GM18868 (cell line): ENCODE results near the gene C3orf52.

ENCODE experiments used
- ATAC-seq: cut with Tn5 transposase; IDR thresholded peaks from one replicate; pipeline ENCODE4 v1.9.1; 2021; ENCODE audit warnings: mild to moderate bottlenecking, moderate library complexity; ENCODE audit not compliant: unreplicated experiment

The C3orf52 gene

DNA sequence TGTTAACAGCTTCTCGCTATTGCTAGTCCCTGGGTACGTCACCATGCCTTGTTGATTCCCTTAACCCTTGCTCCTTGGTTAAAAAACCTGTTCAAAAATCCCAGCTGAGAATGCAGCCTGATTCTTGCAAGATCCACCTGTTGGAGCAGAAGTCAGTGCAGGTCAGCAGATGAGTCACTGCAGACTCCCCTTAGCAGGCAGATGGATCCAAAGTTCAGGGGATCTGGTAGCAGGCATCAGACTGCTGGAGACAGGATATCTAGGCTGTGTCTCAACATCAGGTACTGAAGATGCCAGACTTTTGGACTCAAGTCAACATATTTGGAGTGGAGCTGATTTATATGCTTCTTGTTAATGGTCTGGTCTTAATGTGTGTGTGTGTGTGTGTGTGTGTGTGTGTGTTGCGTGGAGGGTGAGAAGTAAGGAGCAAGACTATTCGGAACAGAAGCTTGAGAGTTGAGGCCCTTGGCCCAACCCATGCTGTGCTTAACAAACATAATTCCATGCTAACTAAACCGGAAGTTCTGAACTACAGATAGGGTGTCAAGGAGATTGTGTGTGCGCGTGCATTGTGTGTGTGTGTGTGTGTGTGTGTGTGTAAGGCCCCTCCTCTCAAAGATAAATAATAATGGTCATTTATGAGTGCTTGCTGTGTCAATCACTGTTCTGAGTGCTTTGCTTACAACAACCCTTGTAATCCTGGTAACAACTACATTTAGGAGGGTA lies 1.0 kb upstream of the C3orf52 start:
- ATAC-seq = no peak

DNA sequence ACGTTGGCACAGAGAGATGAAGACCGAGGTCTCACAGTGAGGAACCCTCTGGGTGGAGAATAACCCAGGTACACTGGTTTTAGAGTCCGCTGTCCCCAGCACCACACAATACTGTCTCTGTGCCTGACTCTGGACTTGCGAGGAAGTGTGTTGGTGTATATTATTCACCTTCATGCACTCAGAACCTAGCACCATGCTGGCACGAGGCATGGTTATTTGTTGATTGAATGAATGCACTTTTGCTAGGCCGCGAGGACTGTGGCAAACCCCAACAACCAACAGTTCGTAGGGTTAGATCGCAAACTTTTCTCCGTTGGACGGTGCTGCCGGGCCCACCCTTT lies 484 bp upstream of the C3orf52 start:
- no peak for ATAC-seq

DNA sequence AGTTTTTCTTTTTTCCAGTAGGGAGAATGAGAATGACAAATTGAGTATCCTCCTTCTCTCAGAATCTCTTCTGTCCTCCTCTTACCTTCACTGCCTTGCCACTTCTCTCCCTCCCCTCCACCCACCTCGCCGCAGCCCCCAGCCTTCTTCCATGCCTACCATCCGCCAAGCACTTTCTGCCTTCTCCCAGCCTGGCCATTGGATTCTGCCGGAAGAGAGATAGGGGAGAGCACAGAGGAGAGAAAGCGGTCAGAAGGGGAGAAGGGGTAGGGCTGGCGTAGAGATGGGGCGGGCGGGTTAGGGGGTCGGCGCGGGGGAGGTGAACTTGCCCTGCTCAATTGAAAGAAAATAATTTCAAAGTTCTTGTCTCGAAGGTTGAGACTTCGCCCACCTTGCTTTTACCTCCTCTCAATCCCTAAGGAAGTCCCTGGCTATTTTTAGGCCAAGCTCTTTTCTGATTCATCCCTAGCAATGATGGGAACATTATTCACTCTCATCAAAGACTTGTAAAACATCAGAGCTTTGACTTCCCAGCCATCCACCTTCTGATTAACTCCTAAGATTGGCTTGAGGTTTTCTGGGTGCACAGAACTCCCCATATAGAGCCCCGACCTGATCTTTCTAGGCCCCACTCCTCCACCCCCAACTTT lies 811 bp downstream of the C3orf52 start:
- ATAC-seq = no peak

DNA sequence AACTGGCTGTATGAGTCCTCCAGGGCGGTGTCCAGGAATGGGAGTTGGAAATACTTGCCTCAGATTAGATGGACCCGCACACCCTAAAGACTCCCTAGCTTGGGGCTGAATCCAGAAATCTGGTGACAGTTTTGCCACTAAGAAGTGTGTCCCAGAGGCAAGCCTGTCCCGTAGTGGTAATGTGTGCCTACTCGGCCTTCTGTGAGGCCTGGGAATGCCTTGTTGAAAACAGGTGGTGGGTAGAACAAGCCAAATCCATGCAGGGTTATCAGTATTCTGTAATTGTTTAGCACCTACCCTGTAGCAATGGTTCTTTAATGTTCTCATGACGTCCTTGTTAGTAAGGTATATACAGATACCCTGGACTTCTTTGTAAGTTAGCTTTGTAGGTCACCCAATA lies 1.6 kb downstream of the C3orf52 start:
- ATAC-seq = no peak

DNA sequence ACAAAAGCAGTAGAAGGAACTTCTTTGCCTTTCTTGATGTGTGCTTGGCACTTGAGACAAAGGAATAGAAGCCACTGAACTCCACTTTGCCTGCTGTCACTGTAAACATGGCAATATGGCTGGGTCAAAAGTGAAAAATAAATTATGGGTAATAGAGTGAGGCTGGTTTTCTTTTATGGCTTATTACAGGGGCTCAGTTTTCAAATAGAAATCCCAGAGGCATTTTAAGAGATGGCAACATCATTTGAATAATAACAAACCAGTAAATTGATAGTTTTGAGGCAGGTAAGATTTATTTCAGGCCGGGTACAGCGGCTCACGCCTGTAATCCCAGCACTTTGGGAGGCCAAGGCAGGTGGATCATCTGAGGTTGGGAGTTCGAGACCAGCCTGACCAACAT lies 2.8 kb downstream of the C3orf52 start:
- ATAC-seq = no peak

DNA sequence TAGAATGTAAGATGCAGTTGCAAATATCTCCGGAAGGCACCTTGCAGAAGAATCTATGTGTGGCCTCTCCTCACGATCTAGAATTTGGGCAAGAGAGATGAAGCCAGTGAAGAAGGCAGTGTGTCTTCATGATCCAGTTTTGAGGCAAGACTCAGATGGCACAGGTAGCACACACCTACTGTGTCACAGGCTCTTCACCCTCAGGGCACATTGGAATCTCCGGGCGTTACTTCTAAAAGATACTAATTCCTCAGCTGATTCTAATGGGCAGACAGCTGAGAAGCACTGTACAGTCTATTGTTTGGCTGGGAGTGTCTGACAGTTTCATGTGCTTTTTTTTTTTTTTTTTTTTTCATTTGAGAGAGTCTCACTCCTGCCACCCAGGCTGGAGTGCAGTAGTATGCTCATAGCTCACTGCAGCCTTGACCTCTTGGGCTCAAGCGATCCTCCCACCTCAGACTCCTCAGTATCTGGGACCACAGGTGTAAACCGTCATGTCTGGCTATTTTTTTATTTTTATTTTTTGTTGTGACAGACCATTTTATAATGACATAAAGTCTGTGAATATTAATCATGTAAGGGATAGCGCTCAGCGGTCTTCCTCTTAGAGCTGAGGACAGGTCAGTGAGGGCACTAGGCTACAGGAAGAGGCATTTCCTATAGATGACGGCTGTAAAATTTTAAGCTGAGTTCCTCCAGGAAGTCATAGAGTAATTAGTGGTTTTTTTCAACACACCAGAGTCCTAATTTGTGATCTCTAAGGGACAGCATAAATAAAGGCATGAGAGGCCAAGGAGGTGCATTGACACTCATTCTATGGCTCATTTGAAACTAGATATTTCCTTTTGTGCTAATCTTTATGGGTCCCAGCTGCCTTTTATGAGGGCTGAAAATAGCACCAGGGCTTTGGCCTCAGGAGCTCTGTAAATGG lies 4.0 kb downstream of the C3orf52 start:
- ATAC-seq = no peak

DNA sequence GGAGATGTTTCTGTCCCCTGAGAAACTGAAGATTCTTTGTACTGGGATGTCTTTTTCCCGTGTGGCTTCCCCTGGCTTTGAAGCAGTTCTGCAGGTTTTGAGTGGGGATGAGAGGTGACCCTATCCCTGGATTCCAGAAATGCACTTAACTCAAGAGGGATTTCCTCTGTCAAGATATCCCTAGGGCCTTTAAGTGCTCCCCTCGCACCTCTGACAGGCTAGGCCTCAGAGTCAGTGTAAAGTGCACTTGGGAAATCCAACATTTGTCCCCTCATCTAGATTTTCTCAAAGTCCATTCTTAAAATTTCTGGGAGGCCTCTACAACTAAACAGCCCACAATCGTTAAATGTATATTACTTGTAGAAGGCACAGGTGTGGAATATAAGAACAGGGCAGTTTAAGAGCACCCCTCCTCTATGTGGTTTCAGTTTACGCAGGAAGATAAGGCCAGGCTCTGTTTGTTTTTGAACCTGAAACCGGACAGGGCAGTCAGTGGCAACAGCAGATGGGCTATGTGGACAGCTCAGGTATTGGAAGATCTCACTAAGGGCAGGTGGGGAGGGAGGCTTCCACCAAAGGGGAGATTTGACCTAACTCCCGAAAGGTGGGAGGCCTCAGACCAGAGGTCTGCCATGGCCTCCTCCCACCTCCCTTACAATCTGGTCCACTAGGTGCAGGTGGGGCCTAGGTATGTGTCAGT lies 4.8 kb downstream of the C3orf52 start:
- no peak for ATAC-seq

DNA sequence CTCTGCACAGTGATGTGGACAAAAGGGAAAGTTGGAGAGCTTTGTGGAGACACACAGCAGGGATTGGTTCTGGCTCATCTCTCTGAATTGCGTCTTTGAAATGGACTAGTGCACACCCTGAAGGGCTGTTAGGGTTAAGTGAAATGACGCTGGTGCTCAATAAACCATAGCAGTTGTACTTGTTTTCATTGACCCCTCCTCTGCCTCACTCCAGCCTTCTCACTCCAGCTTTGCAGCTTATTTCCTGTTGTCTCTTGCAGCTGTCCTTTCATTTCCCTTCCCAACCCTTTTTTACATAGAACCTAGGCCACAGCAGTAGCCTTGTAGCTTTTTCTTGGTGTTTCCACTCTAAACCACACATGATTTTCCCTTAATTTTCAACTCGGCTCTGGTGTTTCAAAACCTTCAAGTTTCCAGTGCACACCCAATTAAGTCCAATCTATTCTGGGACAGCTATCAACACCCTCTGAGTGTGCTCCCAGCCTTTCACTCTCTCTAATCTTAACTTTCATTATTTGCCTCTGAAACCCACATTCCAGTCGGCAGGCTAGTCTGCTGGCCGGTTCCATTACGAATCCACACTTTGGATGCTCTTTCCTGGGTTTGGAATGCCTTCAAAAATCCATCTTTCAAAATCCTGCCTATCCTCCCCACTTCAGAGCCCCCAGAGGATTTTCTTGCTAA lies 6.4 kb downstream of the C3orf52 start:
- ATAC-seq = peak; percentile 50

DNA sequence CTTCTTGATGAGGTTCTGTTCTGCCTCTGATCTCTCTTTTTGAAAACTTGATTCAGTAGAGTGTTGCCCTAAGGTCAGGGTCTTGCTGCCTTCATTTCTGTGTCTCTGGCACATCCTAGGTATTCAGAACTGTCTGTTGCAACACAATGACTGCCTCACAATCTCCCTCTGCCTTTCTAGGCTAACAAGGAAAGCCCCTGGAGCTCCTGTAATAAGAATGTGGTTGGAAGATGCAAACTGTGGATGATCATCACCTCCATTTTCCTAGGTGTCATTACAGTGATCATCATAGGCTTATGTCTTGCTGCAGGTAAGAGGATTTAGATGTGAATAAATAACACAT lies 7.0 kb downstream of the C3orf52 start:
- no peak for ATAC-seq

DNA sequence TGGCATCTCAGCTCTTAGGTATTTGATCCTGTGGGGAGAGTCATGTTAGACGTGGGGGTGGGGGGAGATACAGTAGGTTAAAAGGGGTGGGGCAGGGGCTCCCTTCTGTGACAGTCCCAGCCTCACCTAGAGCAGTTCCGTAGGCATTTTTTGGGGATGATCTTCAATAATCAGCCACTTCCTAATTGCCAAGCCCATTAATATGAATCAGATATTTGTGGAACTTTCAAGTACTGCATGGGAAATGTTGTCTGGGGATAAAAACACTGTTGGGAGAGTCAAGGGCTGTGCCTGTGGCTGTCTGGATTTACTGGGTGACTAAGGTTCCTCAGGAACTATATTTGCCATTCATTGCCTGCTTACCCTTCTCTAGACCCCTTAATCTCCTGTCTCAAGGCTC lies 9.5 kb downstream of the C3orf52 start:
- no peak for ATAC-seq

DNA sequence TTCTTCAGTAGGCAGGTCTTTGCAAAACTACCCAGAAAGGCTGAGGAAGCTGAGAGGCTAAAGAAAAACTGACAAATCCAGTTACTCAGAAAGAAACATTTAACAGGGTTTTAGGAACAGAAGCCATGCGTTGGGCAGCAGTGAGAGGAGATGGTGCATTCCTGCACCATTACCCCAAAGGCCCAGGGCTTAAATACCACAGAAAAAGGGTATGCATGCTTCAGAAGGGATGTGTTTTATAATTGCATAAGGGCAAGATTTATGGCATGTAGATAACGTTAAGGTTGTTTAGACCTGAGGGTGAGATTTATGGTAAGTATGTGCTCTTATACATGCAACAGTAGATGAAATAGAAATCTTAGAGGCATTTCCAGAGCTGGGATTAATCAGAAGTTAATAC lies 10.0 kb downstream of the C3orf52 start:
- no peak for ATAC-seq

DNA sequence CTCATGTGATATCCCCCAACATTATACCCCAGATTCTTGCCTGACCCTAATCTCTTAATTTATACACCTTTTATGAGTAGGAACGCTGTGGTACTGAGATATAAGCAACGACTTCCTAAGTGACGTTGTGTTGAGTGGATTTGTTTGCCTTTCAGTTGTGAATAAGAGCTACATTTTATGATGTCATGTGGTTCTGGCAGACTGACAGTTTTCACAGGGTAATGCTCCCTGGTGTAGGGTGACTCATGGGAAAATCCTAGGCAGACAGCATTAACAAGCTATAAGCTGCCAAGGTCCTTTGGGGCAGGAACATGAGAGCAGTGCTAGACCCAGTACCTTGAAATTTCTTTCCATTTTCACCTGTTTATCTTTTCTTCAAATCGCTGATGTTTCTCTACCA lies 11.2 kb downstream of the C3orf52 start:
- ATAC-seq = peak; percentile 85

DNA sequence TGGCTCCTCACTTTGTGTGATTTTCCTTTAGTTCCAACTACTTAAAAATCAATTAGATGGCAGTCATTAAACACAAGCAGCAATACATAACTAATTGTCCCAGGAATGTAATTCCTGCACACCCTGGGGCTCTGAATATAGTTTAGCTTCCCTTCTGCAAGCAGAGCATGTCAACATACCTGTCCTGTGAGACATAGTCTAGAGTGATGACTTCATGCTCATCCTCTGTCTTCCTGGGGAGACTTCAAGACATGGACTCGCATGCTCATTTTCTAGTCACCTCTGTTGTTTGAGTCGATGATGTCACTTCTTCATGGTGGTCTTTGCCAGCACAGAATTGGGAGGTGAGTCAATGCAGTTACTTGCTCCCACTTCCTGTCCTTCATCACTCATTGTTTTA lies 15.7 kb downstream of the C3orf52 start:
- no peak for ATAC-seq

DNA sequence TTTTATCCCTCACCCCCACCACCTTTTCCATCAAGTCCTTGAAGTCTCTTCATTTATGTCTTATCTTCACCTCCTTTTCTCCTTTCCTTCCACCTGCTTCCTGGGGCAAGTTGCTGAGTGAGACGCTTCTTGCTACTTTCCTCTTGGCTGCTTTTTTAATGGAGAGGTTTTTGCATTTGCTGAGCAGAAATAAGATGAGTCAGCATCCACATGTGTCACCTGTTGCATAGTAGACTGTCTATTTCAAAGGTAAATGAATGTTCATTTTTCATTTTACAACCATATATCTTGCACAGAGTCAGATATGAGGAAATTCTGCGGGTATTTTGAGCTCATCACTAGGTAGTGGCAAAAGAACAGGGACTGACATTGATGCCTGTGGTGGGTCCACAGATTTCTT lies 18.6 kb downstream of the C3orf52 start:
- no peak for ATAC-seq

DNA sequence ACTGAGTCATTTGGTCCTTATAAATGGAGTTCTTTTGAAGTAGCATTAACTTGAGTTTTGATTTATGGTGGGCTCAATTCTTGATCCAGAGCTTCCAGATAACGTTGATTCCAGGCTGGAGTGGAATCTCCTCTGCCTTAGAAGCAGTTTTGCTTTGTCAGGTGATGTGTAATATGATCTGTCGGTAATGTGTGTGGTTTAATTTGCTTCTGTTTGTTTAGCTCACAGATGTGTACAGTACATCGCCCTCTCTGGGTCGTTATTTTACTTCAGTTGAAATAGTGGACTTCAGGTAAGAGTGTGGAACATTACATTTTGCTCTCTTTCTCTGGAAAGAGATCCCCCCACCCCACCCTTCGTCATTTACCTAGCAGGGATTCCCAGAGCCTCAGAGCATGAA lies 23.1 kb downstream of the C3orf52 start:
- no peak for ATAC-seq

DNA sequence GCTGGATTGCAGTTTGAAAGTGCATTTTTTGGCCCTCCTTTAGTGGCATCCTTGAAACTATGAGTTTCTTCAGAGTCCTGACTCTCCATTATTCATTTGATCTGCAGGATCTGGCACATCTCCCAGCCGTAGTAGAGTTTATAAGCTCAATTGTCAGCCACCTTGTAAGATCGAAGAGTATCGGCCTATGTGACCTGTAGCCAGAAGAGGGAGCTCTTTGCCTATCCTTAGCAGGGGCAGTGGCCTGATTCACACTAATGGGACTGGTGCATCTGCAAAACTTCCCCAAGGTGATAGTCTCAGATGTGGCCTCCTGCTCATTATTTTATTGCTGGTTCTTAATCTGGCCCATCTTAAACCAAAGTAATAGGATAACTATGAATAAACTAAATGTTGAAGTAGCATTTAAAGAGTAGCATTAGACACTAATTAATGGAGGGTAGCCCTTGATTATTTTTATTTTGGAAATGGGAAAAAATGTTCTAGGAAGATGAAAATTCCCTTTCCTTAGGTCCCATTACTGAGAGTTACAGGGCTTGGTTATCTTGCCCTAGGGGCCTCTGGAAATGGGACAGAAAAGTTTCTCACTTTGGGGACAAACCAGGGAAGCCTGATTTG lies 25.7 kb downstream of the C3orf52 start:
- ATAC-seq = peak; percentile 46

DNA sequence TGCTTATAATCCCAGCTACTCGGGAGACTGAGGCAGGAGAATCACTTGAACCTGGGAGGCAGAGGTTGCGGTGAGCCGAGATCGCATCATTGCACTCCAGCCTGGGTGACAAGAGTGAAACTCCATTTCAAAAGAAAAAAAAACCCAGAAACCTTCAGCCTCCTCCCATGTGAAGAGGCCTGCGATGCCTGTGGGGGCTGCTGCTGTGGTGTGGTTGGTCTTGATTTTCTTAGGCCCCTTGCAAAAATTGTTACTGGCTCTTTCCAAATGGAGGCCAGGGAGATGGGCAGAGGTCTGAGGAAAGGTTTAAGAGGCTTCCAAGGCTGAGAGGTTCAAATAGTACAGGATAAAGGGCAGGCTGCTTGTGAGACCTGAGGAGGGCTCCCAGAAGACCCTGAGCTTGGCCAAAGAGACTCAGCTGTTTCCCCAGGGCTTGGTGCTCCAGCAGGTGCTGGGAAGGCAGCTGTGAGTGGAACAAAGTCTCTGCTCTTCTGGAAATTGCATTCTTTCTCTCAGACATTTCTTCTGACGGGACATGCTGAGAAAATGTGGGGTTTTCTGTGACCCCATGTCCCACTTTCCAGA lies 28.5 kb downstream of the C3orf52 start:
- peak; percentile 30 for ATAC-seq

DNA sequence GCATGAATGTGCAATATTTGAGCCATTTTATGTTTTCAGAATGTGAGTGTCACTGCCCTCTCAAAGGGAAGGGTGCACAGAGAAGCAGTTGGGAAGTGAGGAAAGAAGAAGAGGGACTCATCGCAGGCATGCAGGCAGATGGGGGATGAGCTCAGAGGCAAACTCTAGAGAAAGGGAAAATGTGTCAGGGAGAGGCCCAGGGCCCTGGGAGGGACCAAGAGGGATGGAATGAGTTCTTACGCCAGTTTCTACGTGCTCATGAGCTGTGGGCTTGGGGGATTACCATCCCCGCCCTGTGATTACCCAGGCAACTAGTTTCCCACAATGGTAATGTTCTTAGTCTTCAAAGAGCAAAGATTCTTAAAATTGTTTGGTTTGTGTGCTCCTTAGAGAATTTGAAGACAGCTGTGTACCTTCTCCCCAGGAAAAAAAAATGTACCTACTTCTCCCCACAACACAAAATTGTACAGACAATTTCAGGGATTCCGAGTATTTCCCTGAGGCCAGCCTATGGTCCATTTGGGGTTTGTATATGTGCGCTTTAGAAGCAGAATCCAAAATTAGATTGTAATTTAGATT lies 29.1 kb downstream of the C3orf52 start:
- ATAC-seq = peak; percentile 45

DNA sequence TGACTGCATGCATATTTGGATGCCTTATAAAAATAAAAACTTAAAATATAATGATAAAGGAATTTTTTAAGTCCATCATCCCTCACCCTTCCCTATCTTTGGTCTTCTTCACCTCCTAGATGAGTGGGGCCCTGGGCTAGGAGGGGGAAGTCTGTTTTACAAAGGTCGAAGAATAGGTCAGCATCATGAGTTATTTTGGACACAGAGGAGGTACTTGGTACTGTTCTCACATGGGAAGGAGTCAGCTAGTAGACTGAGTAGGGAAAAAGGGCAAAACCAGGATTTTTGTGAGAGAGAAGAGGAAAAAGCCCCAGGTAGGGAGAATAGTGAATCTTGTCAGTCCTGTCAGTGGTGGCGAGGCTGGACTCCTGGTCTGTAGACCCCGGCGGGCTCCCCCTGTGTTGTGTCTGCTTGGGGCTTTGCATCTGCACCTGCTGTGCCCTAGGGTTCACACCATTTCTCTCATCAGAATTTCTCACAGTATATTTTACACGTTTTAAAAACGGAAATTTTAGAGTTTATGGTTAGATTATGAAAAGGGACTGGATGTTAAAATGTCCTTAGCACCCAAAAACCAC lies 29.7 kb downstream of the C3orf52 start:
- ATAC-seq = no peak
